ENCODE results near the gene BMPER.

GRCh38 chr7:33881316-33881715 is 24.0 kb upstream of the BMPER start:
- TF ChIP-seq CTCF (IDR thresholded peaks at IDR 0.05; ENCODE audit: insufficient read depth, low read length, poor library complexity, severe bottlenecking) (no peak), EZH2phosphoT487 (conservative IDR thresholded peaks at IDR 0.05; ENCODE audit: low read length) (no peak)
